ENCODE results near the gene KREMEN2. TPM values are rescaled to one million over a fixed set of nuclear protein-coding genes. Genes with fewer than 3 reads are reported as not detected.

KREMEN2 gene
- total and polyA plus RNA-seq, 2 of the 4 experiments (the other 2 are of a cell fraction) = 0.03 TPM; not detected in 1

DNA sequence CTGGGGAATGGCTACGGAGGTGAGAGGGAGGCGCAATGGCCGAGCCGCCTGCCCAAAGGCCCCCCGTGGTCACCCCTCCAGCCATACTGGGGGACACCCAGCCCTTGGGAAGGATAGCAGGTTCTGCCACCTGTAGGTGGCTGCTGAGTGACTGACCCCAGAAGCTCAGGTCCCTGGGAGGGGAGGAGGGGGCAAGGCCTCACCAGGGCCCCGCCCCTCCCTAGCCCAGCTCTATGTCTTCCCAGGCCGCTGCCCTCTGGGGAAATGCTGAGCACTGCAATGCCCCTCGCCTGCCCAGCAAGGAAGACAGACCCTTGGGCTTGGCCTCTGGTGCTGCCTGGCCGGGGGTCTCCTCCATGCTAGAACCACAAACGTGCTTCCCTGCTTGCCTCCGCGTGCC lies 37.2 kb downstream of the KREMEN2 start:
- no peak overlapping the region for H2AK9ac ChIP-seq (replicated peaks; ENCODE audit: low read depth, low read length, poor library complexity)
- ChIA-PET POLR2A (ENCODE audit: unreplicated experiment) (interaction anchor here (1.2 kb wide), 1 partner anchor 19 kb away, joined by 5 read pairs; the partner anchor contains the start of gene TNFRSF12A), CTCF (interaction anchor here (1.3 kb wide), 1 partner anchor 31 kb away, joined by 6 read pairs; no protein-coding TSS in a partner anchor)
- H3K36me3 ChIP-seq (ENCODE audit: control insufficient read depth, insufficient read depth, low read length) = no peaks in the 10 kb centered on the region
- intact Hi-C loops (cut with micrococcal nuclease) (no loop called here), dilution Hi-C loops (cut with HindIII; ENCODE audit: low sequenced_read_pairs, unreplicated experiment) (no loop called here), in situ Hi-C loops (cut with MboI; ENCODE audit: low sequenced_read_pairs) (no loop called here)
- H3K56ac ChIP-seq (ENCODE audit: extremely low read depth, insufficient read depth, low read length) = no peak overlapping the region
- ATAC-seq (ENCODE audit: low read depth) (no peak), DNase-seq (no peak)
- H3K18ac ChIP-seq (ENCODE audit: low read depth, low read length) = no peak overlapping the region
- BruUV-seq (replicated peaks) = no TSS peak
- no peak overlapping the region for H2BK5ac ChIP-seq (ENCODE audit: low read depth, low read length, poor library complexity, severe bottlenecking)
- no peak overlapping the region for H2AK5ac ChIP-seq (ENCODE audit: low read depth, low read length)
- H3K9me1 ChIP-seq (ENCODE audit: insufficient read depth, low read length) = no peaks in the 10 kb centered on the region
- H3K79me1 ChIP-seq (ENCODE audit: low read depth in 1 of 2, low read length in 2 of 2) = no peaks in the 10 kb centered on the region
- no peak overlapping the region for H2AFZ ChIP-seq (replicated peaks; ENCODE audit: low read length, poor library complexity)
- no peak overlapping the region for H3K23ac ChIP-seq (ENCODE audit: low read depth, low read length)
- H4K91ac ChIP-seq (ENCODE audit: insufficient read depth, low read depth, low read length) = no peak overlapping the region
- H3K27ac ChIP-seq (ENCODE audit: insufficient read depth, low read length) = no peak overlapping the region
- no peak overlapping the region for H2BK20ac ChIP-seq (ENCODE audit: low read depth, low read length)
- no peak overlapping the region for H3K9ac ChIP-seq (ENCODE audit: low read depth, low read length)
- H3K27me3 ChIP-seq (ENCODE audit: control insufficient read depth, insufficient read depth, low read length) = peaks cover 50% of the 10 kb centered on the region
- H2BK15ac ChIP-seq (ENCODE audit: low read depth, low read length) = no peak overlapping the region
- H3K4me3 ChIP-seq (ENCODE audit: insufficient read depth, low read depth, low read length) = no peak overlapping the region
- TF ChIP-seq SMC3 (IDR thresholded peaks at IDR 0.05; ENCODE audit: low read depth, low read length) = no peak
- TF ChIP-seq NFE2L2 (IDR thresholded peaks at IDR 0.05; ENCODE audit: low read depth, low read length) = no peak
- no peak for TF ChIP-seq CHD1 (IDR thresholded peaks at IDR 0.05; ENCODE audit: low read depth, low read length)
- TF ChIP-seq, protein P1, sequence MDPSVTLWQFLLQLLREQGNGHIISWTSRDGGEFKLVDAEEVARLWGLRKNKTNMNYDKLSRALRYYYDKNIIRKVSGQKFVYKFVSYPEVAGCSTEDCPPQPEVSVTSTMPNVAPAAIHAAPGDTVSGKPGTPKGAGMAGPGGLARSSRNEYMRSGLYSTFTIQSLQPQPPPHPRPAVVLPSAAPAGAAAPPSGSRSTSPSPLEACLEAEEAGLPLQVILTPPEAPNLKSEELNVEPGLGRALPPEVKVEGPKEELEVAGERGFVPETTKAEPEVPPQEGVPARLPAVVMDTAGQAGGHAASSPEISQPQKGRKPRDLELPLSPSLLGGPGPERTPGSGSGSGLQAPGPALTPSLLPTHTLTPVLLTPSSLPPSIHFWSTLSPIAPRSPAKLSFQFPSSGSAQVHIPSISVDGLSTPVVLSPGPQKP (IDR thresholded peaks at IDR 0.05; ENCODE audit: borderline replicate concordance, low read depth, low read length) = no peak
- TF ChIP-seq, protein P2, sequence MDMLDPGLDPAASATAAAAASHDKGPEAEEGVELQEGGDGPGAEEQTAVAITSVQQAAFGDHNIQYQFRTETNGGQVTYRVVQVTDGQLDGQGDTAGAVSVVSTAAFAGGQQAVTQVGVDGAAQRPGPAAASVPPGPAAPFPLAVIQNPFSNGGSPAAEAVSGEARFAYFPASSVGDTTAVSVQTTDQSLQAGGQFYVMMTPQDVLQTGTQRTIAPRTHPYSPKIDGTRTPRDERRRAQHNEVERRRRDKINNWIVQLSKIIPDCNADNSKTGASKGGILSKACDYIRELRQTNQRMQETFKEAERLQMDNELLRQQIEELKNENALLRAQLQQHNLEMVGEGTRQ (IDR thresholded peaks at IDR 0.05; ENCODE audit: low read depth, low read length) = no peak
- TF ChIP-seq MAZ (IDR thresholded peaks at IDR 0.05; ENCODE audit: borderline replicate concordance, low read depth, low read length) = no peak
- TF ChIP-seq RAD21 (IDR thresholded peaks at IDR 0.05; ENCODE audit: low read length) = no peak
- TF ChIP-seq MXI1 (IDR thresholded peaks at IDR 0.05; ENCODE audit: borderline replicate concordance, low read depth, low read length) = no peak
- no peak for TF ChIP-seq RCOR1 (IDR thresholded peaks at IDR 0.05; ENCODE audit: insufficient replicate concordance, low read length)
- TF ChIP-seq MAFK (IDR thresholded peaks at IDR 0.05; ENCODE audit: low read depth, low read length) = no peak
- TF ChIP-seq RFX5 (IDR thresholded peaks at IDR 0.05; ENCODE audit: low read depth, low read length) = no peak
- TF ChIP-seq, protein P3, sequence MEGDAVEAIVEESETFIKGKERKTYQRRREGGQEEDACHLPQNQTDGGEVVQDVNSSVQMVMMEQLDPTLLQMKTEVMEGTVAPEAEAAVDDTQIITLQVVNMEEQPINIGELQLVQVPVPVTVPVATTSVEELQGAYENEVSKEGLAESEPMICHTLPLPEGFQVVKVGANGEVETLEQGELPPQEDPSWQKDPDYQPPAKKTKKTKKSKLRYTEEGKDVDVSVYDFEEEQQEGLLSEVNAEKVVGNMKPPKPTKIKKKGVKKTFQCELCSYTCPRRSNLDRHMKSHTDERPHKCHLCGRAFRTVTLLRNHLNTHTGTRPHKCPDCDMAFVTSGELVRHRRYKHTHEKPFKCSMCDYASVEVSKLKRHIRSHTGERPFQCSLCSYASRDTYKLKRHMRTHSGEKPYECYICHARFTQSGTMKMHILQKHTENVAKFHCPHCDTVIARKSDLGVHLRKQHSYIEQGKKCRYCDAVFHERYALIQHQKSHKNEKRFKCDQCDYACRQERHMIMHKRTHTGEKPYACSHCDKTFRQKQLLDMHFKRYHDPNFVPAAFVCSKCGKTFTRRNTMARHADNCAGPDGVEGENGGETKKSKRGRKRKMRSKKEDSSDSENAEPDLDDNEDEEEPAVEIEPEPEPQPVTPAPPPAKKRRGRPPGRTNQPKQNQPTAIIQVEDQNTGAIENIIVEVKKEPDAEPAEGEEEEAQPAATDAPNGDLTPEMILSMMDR (conservative IDR thresholded peaks at IDR 0.05; ENCODE audit: low read depth, low read length) = no peak
- TF ChIP-seq POLR2A (IDR thresholded peaks at IDR 0.05; ENCODE audit: low read depth, low read length) = no peak
- TF ChIP-seq FOS (IDR thresholded peaks at IDR 0.05; ENCODE audit: low read depth, low read length) = no peak
- no peak for TF ChIP-seq BHLHE40 (IDR thresholded peaks at IDR 0.05; ENCODE audit: low read depth, low read length)
- no peak for TF ChIP-seq CEBPB (IDR thresholded peaks at IDR 0.05; ENCODE audit: low read depth, low read length)
- no peak overlapping the region for H3K4ac ChIP-seq (ENCODE audit: low read depth, low read length)
- no peaks in the 10 kb centered on the region for H3K9me3 ChIP-seq (ENCODE audit: control insufficient read depth, insufficient read depth, low read length)
- no peaks in the 10 kb centered on the region for H3K4me1 ChIP-seq (ENCODE audit: control insufficient read depth, insufficient read depth, low read length)
- H4K8ac ChIP-seq (ENCODE audit: low read depth in 2 of 2, low read length in 2 of 2) = no peak overlapping the region
- no peak overlapping the region for H2BK120ac ChIP-seq (ENCODE audit: low read depth, low read length)
- no peak overlapping the region for H3K14ac ChIP-seq (replicated peaks; ENCODE audit: low read depth, low read length)
- H3K4me2 ChIP-seq (ENCODE audit: low read depth, low read length) = no peak overlapping the region
- no peak overlapping the region for H4K5ac ChIP-seq (ENCODE audit: low read depth, low read length)
- WGBS, 2 experiments (ENCODE audit: extremely low coverage in 2 of 2, insufficient read length in 1 of 2) = 59% methylated on average over 5 of the region's 12 CpGs; no CpG with 5 or more reads in 1 of the 2 experiments
- no peaks in the 10 kb centered on the region for H4K20me1 ChIP-seq (ENCODE audit: insufficient read depth, low read length)
